H1 (cell line): ENCODE results near the gene IFNB1. TPM values are rescaled to one million over a fixed set of nuclear protein-coding genes. Genes with fewer than 3 reads are reported as not detected.

Source experiments
- BRCA1 ChIP-seq: IDR thresholded peaks from 2 replicates; pipeline ENCODE4 v1.6.1; 2012; ENCODE audit warnings: low read depth, low read length, improper control_type of control experiment
- FOSL1 ChIP-seq: IDR thresholded peaks from 2 replicates; pipeline ENCODE4 v1.6.1; 2011; ENCODE audit warnings: mild to moderate bottlenecking, low read depth, low read length, moderate library complexity; ENCODE audit not compliant: insufficient read depth
- KDM5A ChIP-seq: fragments of 200-600 bp; IDR thresholded peaks from 2 replicates; pipeline ENCODE4 v1.7.1; 2012; ENCODE audit warnings: mild to moderate bottlenecking, low read length, inconsistent platforms, mixed read lengths
- SIX5 ChIP-seq: IDR thresholded peaks from 2 replicates; pipeline ENCODE4 v1.6.1; 2011; ENCODE audit warnings: mild to moderate bottlenecking, low read depth, low read length
- SRF ChIP-seq: IDR thresholded peaks from 2 replicates; pipeline ENCODE4 v1.6.1; 2011; ENCODE audit warnings: mild to moderate bottlenecking, low read depth, low read length, moderate library complexity
- TBP ChIP-seq: IDR thresholded peaks from 2 replicates; pipeline ENCODE4 v1.6.1; 2011; ENCODE audit warnings: low read depth, low read length, improper control_type of control experiment
- TCF12 ChIP-seq: IDR thresholded peaks from 2 replicates; pipeline ENCODE4 v1.6.1; 2011; ENCODE audit warnings: low read depth, mild to moderate bottlenecking, low read length
- ZNF274 ChIP-seq: IDR thresholded peaks from 2 replicates; pipeline ENCODE4 v1.7.0; 2012; ENCODE audit warnings: low read length, borderline replicate concordance; ENCODE audit errors: extremely low read depth
- polyA plus RNA-seq, 7 experiments: library from polyadenylated mRNA; depleted of rRNA in 3 of 7; stranded (reverse) in 5 of 7; unstranded in 2 of 7; fragments of >200 nt in 5 of 7; fragments of 200-250 nt in 2 of 7; gene quantifications; 1 replicate in 5 of 7; 2 replicates in 1 of 7; 4 replicates in 1 of 7; pipeline versions ENCODE4 v1.2.1 to v1.2.3, GENCODE V29; 2011 to 2013; ENCODE audit warnings: missing spikeins in 2 of 7, mixed read lengths in 2 of 7
- total RNA-seq: library from RNA; stranded (reverse); fragmentation: NEBNext Ultra II Directional; extraction: Animal tissue kit (Norgen Biotek cat#: 25700); gene quantifications from 2 replicates; pipeline ENCODE4 v1.2.1, GENCODE V29; 2021

The IFNB1 gene
- total and polyA plus RNA-seq, 2 of the 8 experiments (the other 6 are each of a cell fraction or from before 2014, with no cell fraction given), result not detected

DNA sequence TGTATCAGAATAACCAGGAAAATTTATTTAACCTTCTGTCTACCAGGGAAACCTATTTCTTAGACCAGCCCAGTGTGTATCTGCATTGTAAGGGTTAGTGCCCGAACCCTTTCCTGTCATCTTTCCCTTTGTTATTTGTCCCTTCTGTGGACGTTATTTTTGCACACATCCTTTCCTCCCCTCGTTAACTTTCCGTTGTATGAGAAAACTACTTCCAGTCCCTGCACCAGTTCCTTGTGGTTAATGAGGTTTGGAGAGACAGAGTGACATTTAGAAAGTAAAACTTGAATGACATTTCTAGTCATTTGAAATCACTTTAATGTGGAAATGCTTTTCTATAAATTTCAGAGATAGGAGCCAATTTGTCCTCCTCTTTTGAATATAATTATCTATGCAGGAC lies 4.3 kb upstream of the IFNB1 start (continued):
- TF ChIP-seq KDM5A (no peak), ZNF274 (no peak), SRF (no peak), FOSL1 (no peak), BRCA1 (no peak), TCF12 (no peak), SIX5 (no peak), TBP (no peak)
- TF ChIP-seq, all 59 proteins: peak for 0
